GM18499 (cell line): ENCODE data around the gene NPPB.

Source experiments
- ATAC-seq: cut with Tn5 transposase; IDR thresholded peaks from one replicate; pipeline ENCODE4 v1.9.1; 2021; ENCODE audit warnings: moderate number of reproducible peaks; ENCODE audit not compliant: insufficient read depth, unreplicated experiment

The NPPB gene

GRCh38 chr1:11836955-11837766, 21.6 kb downstream of the NPPB start:
- ATAC-seq: no peak

- ATAC-seq: no peak
These were observed 23.1 kb downstream of the NPPB start for GRCh38 chr1:11835441-11836225.

- no peak for ATAC-seq
These were observed 24.8 kb downstream of the NPPB start for GRCh38 chr1:11833900-11834299.

- no peak for ATAC-seq
These were observed 25.2 kb downstream of the NPPB start for GRCh38 chr1:11833497-11833896.

GRCh38 chr1:11831945-11832725, 26.6 kb downstream of the NPPB start:
- no peak for ATAC-seq

- no peak for ATAC-seq
These were observed 30.2 kb downstream of the NPPB start for GRCh38 chr1:11828511-11828910.

- ATAC-seq: no peak
These were observed 31.8 kb downstream of the NPPB start for GRCh38 chr1:11826946-11827345.

- ATAC-seq: no peak
These were observed 33.6 kb downstream of the NPPB start for GRCh38 chr1:11825131-11825530.

GRCh38 chr1:11823366-11824137, 35.2 kb downstream of the NPPB start:
- no peak for ATAC-seq

- ATAC-seq: no peak
These were observed 36.7 kb downstream of the NPPB start for GRCh38 chr1:11822091-11822490.

- no peak for ATAC-seq
These were observed 41.6 kb downstream of the NPPB start for GRCh38 chr1:11817192-11817591.

- no peak for ATAC-seq
These were observed 45.7 kb downstream of the NPPB start for GRCh38 chr1:11813021-11813420.
